ENCODE results near the gene CELA3A. TPM values are rescaled to one million over a fixed set of nuclear protein-coding genes. Genes with fewer than 3 reads are reported as not detected.

CELA3A gene
- total and polyA plus RNA-seq, 2 of the 8 experiments (the other 6 are each of a cell fraction or from before 2014, with no cell fraction given) = not detected

- TF ChIP-seq RNF2 (IDR thresholded peaks at IDR 0.05; ENCODE audit: borderline replicate concordance, low read depth, low read length, missing control alignments, poor library complexity, severe bottlenecking) = no peak
- TF ChIP-seq JUN (IDR thresholded peaks at IDR 0.05; ENCODE audit: low read depth, low read length) = no peak
- TF ChIP-seq SUZ12 (IDR thresholded peaks at IDR 0.05; ENCODE audit: low read length) = no peak
Measured at GRCh38 chr1:22039594-22040285, 38.3 kb downstream of the CELA3A start (continued).
